ENCODE results near the gene NLN. TPM values are rescaled to one million over a fixed set of nuclear protein-coding genes. Genes with fewer than 3 reads are reported as not detected.
A peak's percentile ranks its signal among the peaks of the same experiment; 100 is the strongest.

NLN gene
- total and polyA plus RNA-seq, 2 donors (not counting 1 experiment from before 2014, with no cell fraction given), result 29.2 to 33.7 TPM

DNA sequence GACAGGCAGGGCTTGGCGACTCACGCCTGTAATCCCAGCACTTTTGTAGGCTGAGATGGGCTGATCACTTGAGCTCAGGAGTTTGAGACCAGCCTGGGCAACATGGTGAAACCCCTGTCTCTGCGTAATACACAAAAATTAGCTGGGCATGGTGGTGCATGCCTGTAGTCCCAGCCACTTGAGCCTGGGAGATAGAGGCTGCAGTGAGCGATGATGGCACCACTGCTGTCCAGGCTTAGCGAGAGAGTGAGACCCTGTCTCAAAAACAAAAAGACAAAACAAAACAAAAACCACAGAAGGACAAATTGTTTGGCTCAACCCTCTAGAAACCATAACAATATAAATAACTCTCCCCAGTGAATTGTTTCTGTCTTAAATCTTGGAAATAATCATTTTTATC lies 111.8 kb downstream of the NLN start:
- no peak overlapping the region for H3K4me3 ChIP-seq (replicated peaks in 1 of 4; ENCODE audit: control extremely low read depth in 1 of 4, insufficient read depth in 1 of 4, low read depth in 3 of 4, low read length in 4 of 4)
- no peak overlapping the region for H3K9ac ChIP-seq (ENCODE audit: insufficient read depth, low read length)
- H3K9me3 ChIP-seq (ENCODE audit: control insufficient read depth, insufficient read depth, low read depth, low read length), result no peaks in the 10 kb centered on the region
- H4K20me1 ChIP-seq (ENCODE audit: control insufficient read depth, extremely low read depth, insufficient read depth, low read length), result no peaks in the 10 kb centered on the region
- H3K4me2 ChIP-seq (ENCODE audit: extremely low read depth, insufficient read depth, low read length), result no peak overlapping the region
- H2AFZ ChIP-seq (ENCODE audit: low read length), result no peak overlapping the region
- H3K27me3 ChIP-seq (ENCODE audit: control insufficient read depth, insufficient read depth, low read length), result no peaks in the 10 kb centered on the region
- no peak overlapping the region for H3K27ac ChIP-seq (ENCODE audit: insufficient read depth, low read length)
- no peaks in the 10 kb centered on the region for H3K36me3 ChIP-seq (ENCODE audit: control insufficient read depth, insufficient read depth, low read length)
- no peak for TF ChIP-seq EZH2 (IDR thresholded peaks at IDR 0.05; ENCODE audit: low read length, missing control alignments)
- TF ChIP-seq, protein P1, sequence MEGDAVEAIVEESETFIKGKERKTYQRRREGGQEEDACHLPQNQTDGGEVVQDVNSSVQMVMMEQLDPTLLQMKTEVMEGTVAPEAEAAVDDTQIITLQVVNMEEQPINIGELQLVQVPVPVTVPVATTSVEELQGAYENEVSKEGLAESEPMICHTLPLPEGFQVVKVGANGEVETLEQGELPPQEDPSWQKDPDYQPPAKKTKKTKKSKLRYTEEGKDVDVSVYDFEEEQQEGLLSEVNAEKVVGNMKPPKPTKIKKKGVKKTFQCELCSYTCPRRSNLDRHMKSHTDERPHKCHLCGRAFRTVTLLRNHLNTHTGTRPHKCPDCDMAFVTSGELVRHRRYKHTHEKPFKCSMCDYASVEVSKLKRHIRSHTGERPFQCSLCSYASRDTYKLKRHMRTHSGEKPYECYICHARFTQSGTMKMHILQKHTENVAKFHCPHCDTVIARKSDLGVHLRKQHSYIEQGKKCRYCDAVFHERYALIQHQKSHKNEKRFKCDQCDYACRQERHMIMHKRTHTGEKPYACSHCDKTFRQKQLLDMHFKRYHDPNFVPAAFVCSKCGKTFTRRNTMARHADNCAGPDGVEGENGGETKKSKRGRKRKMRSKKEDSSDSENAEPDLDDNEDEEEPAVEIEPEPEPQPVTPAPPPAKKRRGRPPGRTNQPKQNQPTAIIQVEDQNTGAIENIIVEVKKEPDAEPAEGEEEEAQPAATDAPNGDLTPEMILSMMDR (conservative IDR thresholded peaks at IDR 0.05 in 1 of 2, IDR thresholded peaks at IDR 0.05 in 1 of 2; ENCODE audit: low read depth in 1 of 2, low read length in 2 of 2), result no peak
- DNase-seq (ENCODE audit: low read depth in 2 of 2), result no peak
- H3K79me2 ChIP-seq (ENCODE audit: control insufficient read depth, insufficient read depth, low read length), result no peaks in the 10 kb centered on the region
- H3K4me1 ChIP-seq (ENCODE audit: control insufficient read depth, extremely low read depth, insufficient read depth, low read length), result peaks cover 2% of the 10 kb centered on the region

DNA sequence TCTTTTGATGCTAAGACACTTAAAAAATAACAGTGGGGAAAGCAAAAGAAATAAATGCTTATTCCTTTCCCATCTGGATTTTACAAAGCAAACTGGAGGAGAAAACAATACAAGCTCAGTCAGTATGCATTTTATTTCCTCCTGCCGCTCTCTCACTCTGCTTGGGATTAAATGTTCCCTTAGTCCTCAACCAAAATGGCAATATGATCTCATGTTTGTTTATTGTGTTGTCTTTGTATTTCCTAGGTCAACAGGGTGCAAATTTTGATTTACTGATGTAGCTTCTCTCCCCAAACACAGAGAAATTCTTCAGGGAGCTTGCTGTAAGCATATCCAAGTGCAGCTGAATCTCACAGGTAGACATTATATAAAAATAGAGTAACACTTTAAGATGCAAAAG lies 112.3 kb downstream of the NLN start:
- Histone ChIP-seq H3K9me3 (ENCODE audit: control insufficient read depth, insufficient read depth, low read depth, low read length) (no peaks in the 10 kb centered on the region), H3K27me3 (ENCODE audit: control insufficient read depth, insufficient read depth, low read length) (no peaks in the 10 kb centered on the region), H3K79me2 (ENCODE audit: control insufficient read depth, insufficient read depth, low read length) (no peaks in the 10 kb centered on the region), H3K36me3 (ENCODE audit: control insufficient read depth, insufficient read depth, low read length) (no peaks in the 10 kb centered on the region), H2AFZ (ENCODE audit: low read length) (no peak overlapping the region), H3K4me1 (ENCODE audit: control insufficient read depth, extremely low read depth, insufficient read depth, low read length) (peaks cover 2% of the 10 kb centered on the region), H4K20me1 (ENCODE audit: control insufficient read depth, extremely low read depth, insufficient read depth, low read length) (no peaks in the 10 kb centered on the region), H3K27ac (ENCODE audit: insufficient read depth, low read length) (no peak overlapping the region), H3K4me2 (ENCODE audit: extremely low read depth, insufficient read depth, low read length) (no peak overlapping the region), H3K9ac (ENCODE audit: insufficient read depth, low read length) (no peak overlapping the region), H3K4me3 (replicated peaks in 1 of 4; ENCODE audit: control extremely low read depth in 1 of 4, insufficient read depth in 1 of 4, low read depth in 3 of 4, low read length in 4 of 4) (no peak overlapping the region)
- DNase-seq (ENCODE audit: low read depth in 2 of 2), result no peak
- TF ChIP-seq, protein P1 (conservative IDR thresholded peaks at IDR 0.05 in 1 of 2, IDR thresholded peaks at IDR 0.05 in 1 of 2; ENCODE audit: low read depth in 1 of 2, low read length in 2 of 2), result no peak
- no peak for TF ChIP-seq EZH2 (IDR thresholded peaks at IDR 0.05; ENCODE audit: low read length, missing control alignments)

DNA sequence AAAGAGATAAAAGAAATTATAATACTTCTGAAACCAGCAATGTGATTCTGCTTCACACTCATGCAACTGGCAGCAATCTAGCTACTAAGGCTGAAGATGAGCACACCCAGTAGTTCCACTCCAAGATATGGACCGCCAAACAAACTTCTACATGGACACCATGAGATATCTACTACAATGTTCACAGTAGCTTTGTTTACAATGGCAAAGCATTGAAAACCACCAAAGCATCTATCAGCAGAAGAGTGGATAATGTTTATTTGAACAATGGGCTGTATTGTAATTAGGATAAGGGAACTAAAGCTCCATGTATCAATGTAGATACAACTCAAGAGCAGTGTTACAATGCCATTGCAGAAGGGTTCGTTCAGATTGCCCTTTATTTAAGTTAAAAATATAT lies 113.2 kb downstream of the NLN start:
- no peak for TF ChIP-seq EZH2 (IDR thresholded peaks at IDR 0.05; ENCODE audit: low read length, missing control alignments)
- TF ChIP-seq, protein P1 (conservative IDR thresholded peaks at IDR 0.05 in 1 of 2, IDR thresholded peaks at IDR 0.05 in 1 of 2; ENCODE audit: low read depth in 1 of 2, low read length in 2 of 2), result no peak
- Histone ChIP-seq H3K9ac (ENCODE audit: insufficient read depth, low read length) (no peak overlapping the region), H3K36me3 (ENCODE audit: control insufficient read depth, insufficient read depth, low read length) (no peaks in the 10 kb centered on the region), H3K27ac (ENCODE audit: insufficient read depth, low read length) (no peak overlapping the region), H4K20me1 (ENCODE audit: control insufficient read depth, extremely low read depth, insufficient read depth, low read length) (no peaks in the 10 kb centered on the region), H3K27me3 (ENCODE audit: control insufficient read depth, insufficient read depth, low read length) (no peaks in the 10 kb centered on the region), H3K4me1 (ENCODE audit: control insufficient read depth, extremely low read depth, insufficient read depth, low read length) (peaks cover 2% of the 10 kb centered on the region), H2AFZ (ENCODE audit: low read length) (no peak overlapping the region), H3K4me3 (replicated peaks in 1 of 4; ENCODE audit: control extremely low read depth in 1 of 4, insufficient read depth in 1 of 4, low read depth in 3 of 4, low read length in 4 of 4) (no peak overlapping the region), H3K4me2 (ENCODE audit: extremely low read depth, insufficient read depth, low read length) (no peak overlapping the region), H3K9me3 (ENCODE audit: control insufficient read depth, insufficient read depth, low read depth, low read length) (no peaks in the 10 kb centered on the region), H3K79me2 (ENCODE audit: control insufficient read depth, insufficient read depth, low read length) (no peaks in the 10 kb centered on the region)
- peak in 1 of 2 donors; percentile 48 for DNase-seq (ENCODE audit: low read depth in 2 of 2)

All from fibroblast of lung (primary cell).